ENCODE data around the gene IL16. TPM values are rescaled to one million over a fixed set of nuclear protein-coding genes. Genes with fewer than 3 reads are reported as not detected.

The IL16 gene
- total and polyA plus RNA-seq, 4 experiments from 2014 or later: 190 to 400 (median 362) TPM

DNA sequence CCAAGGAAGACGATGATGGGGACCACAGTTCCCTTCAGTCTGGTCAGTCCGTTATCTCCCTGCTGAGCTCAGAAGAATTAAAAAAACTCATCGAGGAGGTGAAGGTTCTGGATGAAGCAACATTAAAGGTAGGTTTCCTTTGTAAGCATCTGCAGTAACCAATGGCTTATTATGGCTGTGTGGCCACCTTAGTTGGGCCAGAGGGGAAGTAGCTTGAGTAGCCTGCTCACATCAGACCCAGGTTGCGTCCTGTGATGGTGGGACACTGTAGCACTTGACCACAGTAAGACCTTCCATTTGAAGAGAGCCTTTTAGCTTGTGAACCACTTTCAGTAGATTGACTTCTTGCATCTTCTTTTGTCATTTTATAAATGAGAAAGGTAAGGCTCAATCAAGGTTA, 104.7 kb downstream of the IL16 start:
- peaks cover 61% of the 10 kb centered on the region for H3K4me1 ChIP-seq (ENCODE audit: insufficient read depth, low read length)
- Mint-ChIP-seq H3K4me3 (peak overlapping the region; percentile 98 to 100 (median 100)), H3K36me3 (peaks cover 93 to 96% of the 10 kb centered on the region in 2 donors), H3K4me1 (peaks cover 48 to 81% (median 55%) of the 10 kb centered on the region in 4 donors), H3K27me3 (no peaks in the 10 kb centered on the region), H3K27ac (peak overlapping the region; percentile 87 to 99 (median 96)), H3K9me3 (no peaks in the 10 kb centered on the region)
- intact Hi-C loops (cut with micrococcal nuclease): no loop called here
- ChIA-PET POLR2A (ENCODE audit: partially characterized antibody) (interaction anchor here (1.5 to 20.5 kb wide), 10 partner anchors 4 to 300 kb away, joined by 3 to 702 read pairs (median 32); partner anchors contain the start of genes STARD5 and TLNRD1), CTCF (ENCODE audit: partially characterized antibody) (interaction anchor here (1.0 to 10.5 kb wide), 11 partner anchors 9 to 106 kb away, joined by 3 to 107 read pairs (median 6); partner anchors contain the start of gene STARD5)
- H3K4me3 ChIP-seq (ENCODE audit: low read length in 2 of 2): peak overlapping the region; percentile 77 to 87
- no peak for DNase-seq
- H3K27me3 ChIP-seq (ENCODE audit: insufficient read depth, low read length): no peaks in the 10 kb centered on the region
- H3K9me3 ChIP-seq (ENCODE audit: control insufficient read depth in 1 of 2, low read length in 2 of 2): no peaks in the 10 kb centered on the region
- H3K27ac ChIP-seq (ENCODE audit: low read depth, low read length): peak overlapping the region; percentile 49
- peaks cover 74% of the 10 kb centered on the region for H3K36me3 ChIP-seq (ENCODE audit: insufficient read depth, low read length)

GRCh38 chr15:81301815-81302399, 105.2 kb downstream of the IL16 start:
- Histone ChIP-seq H3K9me3 (ENCODE audit: control insufficient read depth in 1 of 2, low read length in 2 of 2) (no peaks in the 10 kb centered on the region), H3K27me3 (ENCODE audit: insufficient read depth, low read length) (no peaks in the 10 kb centered on the region), H3K4me1 (ENCODE audit: insufficient read depth, low read length) (peaks cover 64% of the 10 kb centered on the region), H3K4me3 (ENCODE audit: low read length in 2 of 2) (peak overlapping the region; percentile 77 to 87), H3K36me3 (ENCODE audit: insufficient read depth, low read length) (peaks cover 79% of the 10 kb centered on the region), H3K27ac (ENCODE audit: low read depth, low read length) (peak overlapping the region; percentile 49)
- ChIA-PET POLR2A (ENCODE audit: partially characterized antibody) (interaction anchor here (1.0 to 20.5 kb wide), 11 partner anchors 5 to 310 kb away, joined by 3 to 702 read pairs (median 7); partner anchors contain the start of genes STARD5 and TLNRD1), CTCF (ENCODE audit: partially characterized antibody) (interaction anchor here (1.0 to 10.5 kb wide), 11 partner anchors 9 to 105 kb away, joined by 3 to 107 read pairs (median 6); partner anchors contain the start of gene STARD5)
- no peak for DNase-seq
- Mint-ChIP-seq H3K4me1 (peaks cover 46 to 79% (median 53%) of the 10 kb centered on the region in 4 donors), H3K36me3 (peaks cover 96% of the 10 kb centered on the region in 2 donors), H3K27ac (peak overlapping the region; percentile 88 to 98 (median 96)), H3K9me3 (no peaks in the 10 kb centered on the region), H3K4me3 (peak overlapping the region; percentile 98 to 100 (median 100)), H3K27me3 (no peaks in the 10 kb centered on the region)
- intact Hi-C loops (cut with micrococcal nuclease): no loop called here

GRCh38 chr15:81302701-81303109, 106.0 kb downstream of the IL16 start:
- Histone ChIP-seq H3K27me3 (ENCODE audit: insufficient read depth, low read length) (no peaks in the 10 kb centered on the region), H3K4me3 (ENCODE audit: low read length in 2 of 2) (peak overlapping the region; percentile 77 to 87), H3K9me3 (ENCODE audit: control insufficient read depth in 1 of 2, low read length in 2 of 2) (no peaks in the 10 kb centered on the region), H3K4me1 (ENCODE audit: insufficient read depth, low read length) (peaks cover 71% of the 10 kb centered on the region), H3K36me3 (ENCODE audit: insufficient read depth, low read length) (peaks cover 87% of the 10 kb centered on the region), H3K27ac (ENCODE audit: low read depth, low read length) (peak overlapping the region; percentile 49)
- Mint-ChIP-seq H3K4me3 (peak overlapping the region; percentile 98 to 100 (median 100)), H3K9me3 (no peaks in the 10 kb centered on the region), H3K36me3 (peaks cover 98% of the 10 kb centered on the region in 2 donors), H3K27ac (peak overlapping the region; percentile 88 to 98 (median 96)), H3K27me3 (no peaks in the 10 kb centered on the region), H3K4me1 (peaks cover 47 to 85% (median 58%) of the 10 kb centered on the region in 4 donors)
- peak in 1 of 5 donors; percentile 38 for DNase-seq
- ChIA-PET POLR2A (ENCODE audit: partially characterized antibody) (interaction anchor here (0.7 to 20.5 kb wide), 12 partner anchors 5 to 311 kb away, joined by 3 to 702 read pairs (median 6); partner anchors contain the start of gene STARD5), CTCF (ENCODE audit: partially characterized antibody) (interaction anchor here (0.7 to 10.5 kb wide), 8 partner anchors 10 to 36 kb away, joined by 3 to 107 read pairs (median 6); no protein-coding TSS in a partner anchor)
- intact Hi-C loops (cut with micrococcal nuclease): no loop called here

DNA sequence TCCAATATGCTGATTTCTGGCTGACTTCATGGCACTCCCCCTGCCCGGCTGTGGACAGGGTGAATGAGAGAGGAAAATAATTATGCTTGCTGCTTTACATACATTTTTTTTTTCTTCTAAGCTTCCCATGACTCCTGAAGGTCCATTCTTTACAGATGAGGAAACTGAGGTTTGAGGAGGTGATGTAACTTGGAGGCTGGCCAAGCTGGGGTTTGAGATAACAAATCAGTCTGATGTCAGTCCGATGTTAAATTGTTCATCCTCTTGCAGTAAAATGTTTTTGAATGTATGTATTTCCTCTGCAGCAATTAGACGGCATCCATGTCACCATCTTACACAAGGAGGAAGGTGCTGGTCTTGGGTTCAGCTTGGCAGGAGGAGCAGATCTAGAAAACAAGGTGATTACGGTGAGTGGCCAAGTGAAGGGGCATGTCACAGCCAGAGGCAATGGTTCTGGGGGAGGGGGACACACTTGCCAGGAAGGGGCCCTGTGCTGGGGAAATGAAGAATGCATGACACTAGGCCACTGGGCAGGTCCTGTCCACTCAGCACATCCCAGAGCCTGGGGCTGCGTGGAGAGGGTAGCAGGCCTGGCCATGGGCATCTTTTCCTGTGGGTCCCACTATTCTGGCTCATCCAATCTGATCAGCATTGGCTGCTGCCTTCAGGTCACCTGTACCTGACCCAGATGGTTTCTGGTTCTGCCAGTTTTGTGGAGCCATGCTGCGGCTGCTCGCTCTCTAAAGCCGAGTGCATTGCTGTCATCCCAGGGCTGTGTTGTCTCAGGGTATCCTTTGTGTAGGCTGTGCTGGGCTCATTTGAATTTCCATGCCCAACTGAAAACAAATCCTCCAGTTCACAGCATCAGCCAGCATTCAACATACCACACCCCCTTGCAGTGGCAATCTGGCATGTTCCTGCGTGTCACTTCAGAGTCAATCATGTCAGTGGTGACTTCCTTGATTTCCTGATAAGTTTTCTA, 106.9 kb downstream of the IL16 start:
- Histone ChIP-seq H3K27me3 (ENCODE audit: insufficient read depth, low read length) (no peaks in the 10 kb centered on the region), H3K4me3 (ENCODE audit: low read length in 2 of 2) (peak overlapping the region; percentile 77 to 87), H3K9me3 (ENCODE audit: control insufficient read depth in 1 of 2, low read length in 2 of 2) (no peaks in the 10 kb centered on the region), H3K36me3 (ENCODE audit: insufficient read depth, low read length) (peaks cover 89% of the 10 kb centered on the region), H3K27ac (ENCODE audit: low read depth, low read length) (peak overlapping the region; percentile 49), H3K4me1 (ENCODE audit: insufficient read depth, low read length) (peaks cover 71% of the 10 kb centered on the region)
- Mint-ChIP-seq H3K9me3 (no peaks in the 10 kb centered on the region), H3K27ac (peak overlapping the region; percentile 88 to 98 (median 96)), H3K4me1 (peaks cover 47 to 90% (median 61%) of the 10 kb centered on the region in 4 donors), H3K27me3 (no peaks in the 10 kb centered on the region), H3K4me3 (peak overlapping the region; percentile 98 to 100 (median 100)), H3K36me3 (peaks cover 97 to 98% of the 10 kb centered on the region in 2 donors)
- POLR2A ChIA-PET (ENCODE audit: partially characterized antibody): interaction anchor here (0.7 to 20.5 kb wide), 12 partner anchors 6 to 302 kb away, joined by 3 to 702 read pairs (median 12); partner anchors contain the start of genes STARD5 and TLNRD1
- DNase-seq: peak in 4 of 5 donors; percentile 50 to 69 (median 54)
- intact Hi-C loops (cut with micrococcal nuclease): loop anchor here (1.0 to 2.0 kb wide), 2 partner anchors 7 to 29 kb away; no protein-coding TSS in a partner anchor
- CTCF ChIA-PET (ENCODE audit: partially characterized antibody): interaction anchor here (0.7 to 10.5 kb wide), 8 partner anchors 9 to 37 kb away, joined by 3 to 107 read pairs (median 4); no protein-coding TSS in a partner anchor

- H3K27ac ChIP-seq (ENCODE audit: low read depth, low read length): peak overlapping the region; percentile 49
Observed at GRCh38 chr15:81304226-81304625, 107.5 kb downstream of the IL16 start.

DNA sequence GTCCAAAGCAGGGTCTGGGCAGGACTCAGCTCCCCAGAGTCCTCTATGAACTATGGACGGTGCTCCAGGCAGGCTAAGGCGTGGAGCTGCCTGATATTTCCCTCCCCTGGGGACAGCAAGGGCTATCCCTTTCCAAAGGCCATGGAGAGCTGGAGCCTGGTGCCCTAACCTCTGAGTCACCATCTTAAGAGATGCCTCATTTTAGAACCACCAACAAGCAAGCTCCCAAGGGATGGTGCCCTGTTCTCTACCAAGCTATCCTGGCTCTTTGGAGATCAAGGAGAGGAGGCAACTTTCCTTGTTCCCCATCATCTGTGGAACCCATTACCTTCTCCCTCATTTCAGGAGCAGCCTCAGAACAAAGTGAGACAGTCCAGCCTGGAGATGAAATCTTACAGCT, 111.6 kb downstream of the IL16 start:
- ChIA-PET CTCF (ENCODE audit: partially characterized antibody) (interaction anchor here (0.9 to 5.4 kb wide), 15 partner anchors 10 to 94 kb away, joined by 3 to 35 read pairs (median 5); partner anchors contain the start of gene STARD5), POLR2A (ENCODE audit: partially characterized antibody) (interaction anchor here (0.7 to 20.5 kb wide), 10 partner anchors 10 to 318 kb away, joined by 3 to 702 read pairs (median 24); partner anchors contain the start of genes STARD5 and TLNRD1)
- Mint-ChIP-seq H3K4me1 (peaks cover 51 to 96% (median 75%) of the 10 kb centered on the region in 4 donors), H3K27me3 (no peaks in the 10 kb centered on the region), H3K4me3 (no peak overlapping the region), H3K27ac (peak overlapping the region in 6 of 7 donors; percentile 6 to 97 (median 58)), H3K36me3 (peaks cover 92 to 97% of the 10 kb centered on the region in 2 donors), H3K9me3 (peaks cover 0 to 1% (median 0%) of the 10 kb centered on the region in 8 donors)
- H3K36me3 ChIP-seq (ENCODE audit: insufficient read depth, low read length): peaks cover 70% of the 10 kb centered on the region
- intact Hi-C loops (cut with micrococcal nuclease): no loop called here
- H3K4me3 ChIP-seq (ENCODE audit: low read length in 2 of 2): no peak overlapping the region
- no peaks in the 10 kb centered on the region for H3K9me3 ChIP-seq (ENCODE audit: control insufficient read depth in 1 of 2, low read length in 2 of 2)
- no peak overlapping the region for H3K27ac ChIP-seq (ENCODE audit: low read depth, low read length)
- H3K27me3 ChIP-seq (ENCODE audit: insufficient read depth, low read length): no peaks in the 10 kb centered on the region
- no peak for DNase-seq
- H3K4me1 ChIP-seq (ENCODE audit: insufficient read depth, low read length): peaks cover 82% of the 10 kb centered on the region

More at GRCh38 chr15:81304226-81304625, 107.5 kb downstream of the IL16 start:
- Mint-ChIP-seq H3K27me3 (no peaks in the 10 kb centered on the region), H3K4me3 (peak overlapping the region; percentile 83 to 100 (median 99)), H3K4me1 (peaks cover 48 to 90% (median 65%) of the 10 kb centered on the region in 4 donors), H3K27ac (peak overlapping the region; percentile 88 to 97 (median 95)), H3K9me3 (no peaks in the 10 kb centered on the region), H3K36me3 (peaks cover 97 to 98% of the 10 kb centered on the region in 2 donors)
- Histone ChIP-seq H3K4me1 (ENCODE audit: insufficient read depth, low read length) (peaks cover 74% of the 10 kb centered on the region), H3K36me3 (ENCODE audit: insufficient read depth, low read length) (peaks cover 95% of the 10 kb centered on the region), H3K4me3 (ENCODE audit: low read length in 2 of 2) (peak overlapping the region in 1 of 2 donors; percentile 1), H3K27me3 (ENCODE audit: insufficient read depth, low read length) (no peaks in the 10 kb centered on the region), H3K9me3 (ENCODE audit: control insufficient read depth in 1 of 2, low read length in 2 of 2) (no peaks in the 10 kb centered on the region)
- ChIA-PET CTCF (ENCODE audit: partially characterized antibody) (interaction anchor here (0.9 to 10.5 kb wide), 6 partner anchors 9 to 38 kb away, joined by 4 to 107 read pairs (median 4); no protein-coding TSS in a partner anchor), POLR2A (ENCODE audit: partially characterized antibody) (interaction anchor here (1.6 to 20.5 kb wide), 8 partner anchors 6 to 303 kb away, joined by 5 to 702 read pairs (median 35); partner anchors contain the start of genes STARD5 and TLNRD1)
- intact Hi-C loops (cut with micrococcal nuclease): loop anchor here (1.0 to 2.0 kb wide), 2 partner anchors 8 to 29 kb away; no protein-coding TSS in a partner anchor
- DNase-seq: peak in 1 of 5 donors; percentile 43

Measured in CD4-positive, alpha-beta memory T cell (primary cell).